IMR-90 (cell line): ENCODE results near the gene SIGLEC7. TPM values are rescaled to one million over a fixed set of nuclear protein-coding genes. Genes with fewer than 3 reads are reported as not detected.

Experiments
- ATAC-seq: fragments of 200-7000 bp; cut with Tn5 transposase; 2 replicates; pipeline ENCODE4 v1.9.1; 2020; ENCODE audit warnings: low read depth, mild to moderate bottlenecking, moderate library complexity
- BruUV-seq: library from RNA; stranded (reverse); fragments of 400-500 nt; replicated peaks from 2 replicates; lab custom pipeline; 2021; lab: Mats Ljungman, UMichigan
- CTCF ChIA-PET: fragments of 300-600 bp; formaldehyde crosslinking; extraction: SDS; loops from one replicate; lab custom pipeline; 2021; ENCODE audit warnings: antibody characterized with exemption; lab: Yijun Ruan, JAX
- POLR2A ChIA-PET: fragments of 300-600 bp; sonication (Branson Sonifier 250); formaldehyde crosslinking; loops from one replicate; lab custom pipeline; 2022; ENCODE audit warnings: antibody characterized with exemption; ENCODE audit not compliant: unreplicated experiment; lab: Charles Lee
- DNase-seq: peaks from one replicate; pipeline ENCODE4 v3.0.0; 2013
- H2AFZ ChIP-seq: replicated peaks from 2 replicates; pipeline ENCODE3; 2013; ENCODE audit warnings: low read length, mild to moderate bottlenecking; ENCODE audit not compliant: poor library complexity
- H2AK5ac ChIP-seq: 2 replicates; pipeline ENCODE4 v1.6.1; 2013; ENCODE audit warnings: low read depth, low read length, inconsistent platforms
- H2AK9ac ChIP-seq: replicated peaks from 2 replicates; pipeline ENCODE3; 2013; ENCODE audit warnings: mild to moderate bottlenecking, low read depth, low read length, moderate library complexity; ENCODE audit not compliant: poor library complexity
- H2BK120ac ChIP-seq: 2 replicates; pipeline ENCODE4 v1.6.1; 2013; ENCODE audit warnings: low read depth, low read length, inconsistent platforms
- H2BK15ac ChIP-seq: 3 replicates; pipeline ENCODE4 v1.6.1; 2013; ENCODE audit warnings: low read depth, low read length, inconsistent platforms
- H2BK20ac ChIP-seq: 2 replicates; pipeline ENCODE4 v1.6.1; 2013; ENCODE audit warnings: low read depth, mild to moderate bottlenecking, inconsistent platforms, low read length, moderate library complexity
- H2BK5ac ChIP-seq: 2 replicates; pipeline ENCODE4 v1.6.1; 2013; ENCODE audit warnings: mild to moderate bottlenecking, low read depth, low read length, inconsistent platforms; ENCODE audit not compliant: poor library complexity, severe bottlenecking
- H3K14ac ChIP-seq: replicated peaks from 2 replicates; pipeline ENCODE4 v1.6.1; 2013; ENCODE audit warnings: low read depth, low read length, inconsistent platforms
- H3K18ac ChIP-seq: 2 replicates; pipeline ENCODE4 v1.6.1; 2013; ENCODE audit warnings: low read depth, low read length, control low read depth
- H3K23ac ChIP-seq: 2 replicates; pipeline ENCODE4 v1.6.1; 2013; ENCODE audit warnings: low read depth, low read length, inconsistent platforms
- H3K27ac ChIP-seq: 2 replicates; pipeline ENCODE4 v1.5.1; 2013; ENCODE audit warnings: mild to moderate bottlenecking, control low read depth, low read length; ENCODE audit not compliant: insufficient read depth
- H3K27me3 ChIP-seq: 2 replicates; pipeline ENCODE4 v1.6.1; 2013; ENCODE audit warnings: low read length; ENCODE audit not compliant: control insufficient read depth, insufficient read depth
- H3K36me3 ChIP-seq: 2 replicates; pipeline ENCODE4 v1.6.1; 2013; ENCODE audit warnings: low read length, mixed read lengths; ENCODE audit not compliant: control insufficient read depth, insufficient read depth
- H3K4ac ChIP-seq: 2 replicates; pipeline ENCODE4 v1.6.1; 2013; ENCODE audit warnings: low read depth, low read length, inconsistent platforms
- H3K4me1 ChIP-seq: 2 replicates; pipeline ENCODE4 v1.6.1; 2013; ENCODE audit warnings: low read length, mixed read lengths; ENCODE audit not compliant: control insufficient read depth, insufficient read depth
- H3K4me2 ChIP-seq: 2 replicates; pipeline ENCODE4 v1.6.1; 2013; ENCODE audit warnings: low read depth, mild to moderate bottlenecking, control low read depth, low read length, moderate library complexity
- H3K4me3 ChIP-seq: 2 replicates; pipeline ENCODE4 v1.5.1; 2013; ENCODE audit warnings: low read depth, mild to moderate bottlenecking, control low read depth, low read length, moderate library complexity; ENCODE audit not compliant: insufficient read depth
- H3K56ac ChIP-seq: 2 replicates; pipeline ENCODE4 v1.6.1; 2013; ENCODE audit warnings: low read length, inconsistent platforms; ENCODE audit not compliant: insufficient read depth; ENCODE audit errors: extremely low read depth
- H3K79me1 ChIP-seq, 2 experiments: 2 replicates each; pipeline ENCODE4 v1.6.1; 2013; ENCODE audit warnings: low read length in 2 of 2, inconsistent platforms in 1 of 2, low read depth in 1 of 2
- H3K9ac ChIP-seq: 2 replicates; pipeline ENCODE4 v1.6.1; 2013; ENCODE audit warnings: low read depth, low read length, control low read depth
- H3K9me1 ChIP-seq: 2 replicates; pipeline ENCODE4 v1.6.1; 2013; ENCODE audit warnings: low read length, inconsistent platforms; ENCODE audit not compliant: insufficient read depth
- H3K9me3 ChIP-seq: 2 replicates; pipeline ENCODE4 v1.6.1; 2013; ENCODE audit warnings: low read length; ENCODE audit not compliant: control insufficient read depth, insufficient read depth
- H4K20me1 ChIP-seq: 2 replicates; pipeline ENCODE4 v1.6.1; 2013; ENCODE audit warnings: low read length, inconsistent platforms; ENCODE audit not compliant: insufficient read depth
- H4K5ac ChIP-seq: 2 replicates; pipeline ENCODE4 v1.6.1; 2013; ENCODE audit warnings: mild to moderate bottlenecking, low read depth, low read length, control low read depth
- H4K8ac ChIP-seq, 2 experiments: 2 replicates each; pipeline ENCODE4 v1.6.1; 2013; ENCODE audit warnings: low read depth in 2 of 2, low read length in 2 of 2, control low read depth in 1 of 2, inconsistent platforms in 1 of 2
- H4K91ac ChIP-seq: 2 replicates; pipeline ENCODE4 v1.6.1; 2013; ENCODE audit warnings: low read depth, low read length, inconsistent platforms; ENCODE audit not compliant: insufficient read depth
- CEBPB ChIP-seq: IDR thresholded peaks from 2 replicates; pipeline ENCODE4 v1.6.1; 2012; ENCODE audit warnings: low read depth, low read length, improper control_type of control experiment
- MXI1 ChIP-seq: IDR thresholded peaks from 2 replicates; pipeline ENCODE4 v1.6.1; 2012; ENCODE audit warnings: low read depth, mild to moderate bottlenecking, low read length, moderate library complexity, borderline replicate concordance
- NFE2L2 ChIP-seq: fragments of 150-350 bp; IDR thresholded peaks from 2 replicates; pipeline ENCODE4 v1.6.1; 2016; ENCODE audit warnings: low read depth, mild to moderate bottlenecking, low read length
- RAD21 ChIP-seq: IDR thresholded peaks from 2 replicates; pipeline ENCODE4 v1.6.1; 2012; ENCODE audit warnings: low read length, improper control_type of control experiment
- USF2 ChIP-seq: fragments of 150-350 bp; IDR thresholded peaks from 2 replicates; pipeline ENCODE4 v1.6.1; 2017; ENCODE audit warnings: mild to moderate bottlenecking, antibody characterized with exemption, low read length, low read depth
- WGBS, 2 experiments: methylation state at CpG; one replicate each; pipeline versions ENCODE4 v1.1.5 to v1.1.7; 2013; ENCODE audit warnings: missing lambda C conversion rate in 2 of 2; ENCODE audit not compliant: insufficient read length in 1 of 2; ENCODE audit errors: extremely low coverage in 2 of 2; 5-methylcytosine and 5-hydroxymethylcytosine counted together
- dilution Hi-C: fragments of 300-500 bp; cut with HindIII; formaldehyde crosslinking; loops from one replicate; pipeline ENCODE4 v1.14.3; 2018; ENCODE audit warnings: low sequenced_read_pairs; ENCODE audit not compliant: unreplicated experiment
- in situ Hi-C: fragments of 300-500 bp; cut with MboI; formaldehyde crosslinking; loops from 3 replicates; pipeline ENCODE4 v1.14.3; 2019; ENCODE audit warnings: low sequenced_read_pairs, inconsistent platforms, mixed read lengths
- intact Hi-C: fragments of 100-400 bp; cut with micrococcal nuclease; formaldehyde crosslinking; loops from 2 replicates; pipeline ENCODE4 v1.10.0; 2022
- polyA plus RNA-seq, 3 experiments: library from polyadenylated mRNA; depleted of rRNA; stranded (reverse); fragments of >200 nt; gene quantifications; 2 replicates each; pipeline ENCODE4 v1.2.3, GENCODE V29; 2012; ENCODE audit warnings: low replicate concordance in 1 of 3
- total RNA-seq: library from RNA; depleted of rRNA; stranded (reverse); fragments of >200 nt; gene quantifications from 2 replicates; pipeline ENCODE4 v1.2.3, GENCODE V29; 2012

SIGLEC7 gene
- total and polyA plus RNA-seq, 2 of the 4 experiments (the other 2 are of a cell fraction), result not detected

DNA sequence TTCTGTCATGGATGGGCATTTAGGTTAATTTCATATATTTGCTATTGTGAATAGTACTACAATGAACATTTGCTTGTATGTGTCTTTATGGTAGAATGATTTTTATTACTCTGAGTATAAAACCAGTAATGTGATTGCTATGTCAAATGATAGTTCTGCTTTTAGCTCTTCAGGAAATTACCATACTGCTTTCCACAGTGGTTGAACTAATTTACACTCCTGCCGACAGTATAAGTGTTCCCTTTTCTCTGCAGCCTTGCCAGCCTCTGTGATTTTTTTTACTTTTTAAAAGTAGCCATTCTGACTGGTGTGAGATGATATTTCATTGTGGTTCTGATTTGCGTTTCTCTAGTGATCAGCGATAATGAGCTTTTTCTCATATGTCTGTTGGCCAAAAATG is 6.5 kb downstream of the SIGLEC7 start:
- Histone ChIP-seq H3K9me3 (no peaks in the 10 kb centered on the region), H3K4ac (no peak overlapping the region), H3K79me1 (no peaks in the 10 kb centered on the region), H3K23ac (no peak overlapping the region), H3K27ac (no peak overlapping the region), H4K20me1 (no peaks in the 10 kb centered on the region), H2BK20ac (no peak overlapping the region), H3K4me3 (no peak overlapping the region), H3K9me1 (no peaks in the 10 kb centered on the region), H2AFZ (no peak overlapping the region), H2AK9ac (no peak overlapping the region), H3K56ac (no peak overlapping the region), H4K8ac (no peak overlapping the region), H4K91ac (no peak overlapping the region), H3K27me3 (peaks cover 3% of the 10 kb centered on the region; the same call in 1 of the 2 replicates), H3K4me1 (no peaks in the 10 kb centered on the region), H2BK5ac (no peak overlapping the region), H3K36me3 (no peaks in the 10 kb centered on the region), H2AK5ac (no peak overlapping the region), H3K18ac (no peak overlapping the region), H2BK120ac (no peak overlapping the region), H4K5ac (no peak overlapping the region), H2BK15ac (no peak overlapping the region), H3K9ac (no peak overlapping the region), H3K4me2 (no peak overlapping the region), H3K14ac (no peak overlapping the region)
- CTCF ChIA-PET, result interaction anchor here (0.6 kb wide), 1 partner anchor 141 kb away, joined by 3 read pairs; no protein-coding TSS in a partner anchor
- in situ Hi-C loops, result no loop called here
- DNase-seq (no peak), ATAC-seq (no peak)
- dilution Hi-C loops, result no loop called here
- POLR2A ChIA-PET, result no interaction called here
- intact Hi-C loops, result no loop called here
- WGBS, 2 experiments, result no CpG with 5 or more reads among the region's 3 CpGs
- BruUV-seq, result no TSS peak
- TF ChIP-seq RAD21, result no peak
- no peak for TF ChIP-seq MXI1
- TF ChIP-seq USF2, result no peak
- TF ChIP-seq CEBPB, result no peak
- no peak for TF ChIP-seq NFE2L2
